ENCODE measurements around the gene DLGAP1. TPM values are rescaled to one million over a fixed set of nuclear protein-coding genes. Genes with fewer than 3 reads are reported as not detected.

The DLGAP1 gene
- total RNA-seq, 1 experiment from 2014 or later, result 23.0 TPM

DNA sequence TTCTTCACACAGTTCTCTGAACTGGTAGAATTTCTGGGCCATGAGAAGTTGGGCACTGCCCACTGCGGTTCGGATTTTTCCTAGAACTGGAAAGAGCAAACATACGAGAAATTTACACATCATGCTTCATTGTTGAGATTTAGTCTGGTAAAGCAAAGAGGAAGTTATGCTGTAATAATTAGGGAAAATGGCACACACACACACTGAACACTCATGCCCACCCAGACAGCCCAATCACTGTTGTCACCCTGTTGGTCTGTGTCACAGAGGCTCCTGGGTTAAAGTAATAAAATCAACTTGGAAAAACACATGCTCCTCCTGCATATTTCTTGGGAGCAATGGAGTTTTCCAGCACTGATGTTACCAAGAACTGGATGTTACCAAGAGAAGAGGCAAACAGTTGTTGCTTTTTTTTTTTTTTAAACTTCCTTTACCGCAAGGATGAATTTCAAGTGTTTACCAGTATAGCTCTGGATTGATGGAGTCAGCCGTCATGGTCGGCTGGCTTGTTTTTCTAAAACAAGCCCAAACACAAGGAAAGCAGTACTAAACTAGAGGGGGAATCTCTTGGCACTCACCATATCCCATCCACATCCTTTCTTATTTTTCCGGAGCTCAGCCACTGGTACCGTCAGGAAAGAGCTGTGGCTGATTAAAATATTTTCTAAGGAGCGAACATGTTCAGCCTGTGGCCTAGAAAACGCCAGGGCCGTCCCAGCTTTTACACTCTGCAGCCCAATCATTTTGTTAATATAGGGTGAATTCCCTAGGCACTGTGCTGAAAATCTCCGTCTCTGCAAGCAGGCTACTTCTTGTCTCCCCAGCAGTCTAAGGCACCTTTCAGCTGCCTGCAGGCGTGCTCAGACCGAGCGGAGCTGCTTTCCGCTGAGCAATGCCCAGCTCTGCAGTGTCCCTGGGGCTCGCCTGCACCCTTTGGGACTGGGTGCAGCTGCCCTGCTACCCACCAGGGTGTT lies 946.2 kb downstream of the DLGAP1 start:
- Mint-ChIP-seq H3K27ac (peak overlapping the region; percentile 55), H3K27me3 (ENCODE audit: low read depth) (no peaks in the 10 kb centered on the region), H3K4me3 (no peak overlapping the region), H3K36me3 (no peaks in the 10 kb centered on the region), H3K4me1 (peaks cover 39% of the 10 kb centered on the region), H3K9me3 (no peaks in the 10 kb centered on the region)
- TF ChIP-seq GRHL2 (CRISPR knock-in tag; IDR thresholded peaks at IDR 0.05; ENCODE audit: insufficient replicate concordance, severe bottlenecking) (no peak), ZBTB21 (CRISPR knock-in tag; IDR thresholded peaks at IDR 0.05; ENCODE audit: borderline replicate concordance) (no peak), ZNF423 (CRISPR knock-in tag; IDR thresholded peaks at IDR 0.05) (peak; percentile 27; the same call in 1 of the 2 replicates)
- ChIA-PET POLR2A (interaction anchor here (0.6 to 0.9 kb wide), 3 partner anchors 8 to 165 kb away, joined by 3 to 5 read pairs (median 3); no protein-coding TSS in a partner anchor), CTCF (interaction anchor here (0.6 to 1.8 kb wide), 8 partner anchors 10 to 406 kb away, joined by 3 to 6 read pairs (median 4); no protein-coding TSS in a partner anchor)
- ATAC-seq, result peak; percentile 89
- DNase-seq (ENCODE audit: low spot score), result peak; percentile 23

DNA sequence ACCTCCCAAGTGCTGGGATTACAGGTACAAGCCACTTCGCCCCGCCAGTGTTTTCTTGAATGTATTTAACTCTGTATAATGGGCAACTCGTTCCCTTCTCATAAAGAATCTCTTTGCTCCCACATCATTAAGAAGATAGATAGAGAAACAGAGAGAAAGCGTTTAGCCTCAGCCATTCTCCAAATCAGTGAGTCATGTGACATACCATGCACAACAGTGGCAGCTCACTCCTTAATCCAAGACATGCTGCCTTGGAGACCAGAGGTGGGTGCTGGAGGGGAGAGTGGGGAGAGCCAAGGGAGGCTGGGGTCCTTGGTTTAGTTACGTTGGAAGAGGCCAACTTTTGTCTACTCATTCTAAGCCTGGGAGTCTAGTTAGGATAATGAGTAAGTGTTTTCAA lies 950.5 kb downstream of the DLGAP1 start:
- Mint-ChIP-seq H3K27ac (0 out of 2 replicates have a peak overlapping the region, but pooled peaks have one; percentile 4), H3K4me1 (peaks cover 23% of the 10 kb centered on the region), H3K36me3 (no peaks in the 10 kb centered on the region), H3K4me3 (no peak overlapping the region), H3K27me3 (ENCODE audit: low read depth) (no peaks in the 10 kb centered on the region), H3K9me3 (no peaks in the 10 kb centered on the region)
- ATAC-seq (no peak), DNase-seq (ENCODE audit: low spot score) (no peak)
- TF ChIP-seq OVOL2 (CRISPR knock-in tag; IDR thresholded peaks at IDR 0.05; ENCODE audit: borderline replicate concordance), result no peak
- no peak for TF ChIP-seq FOXK1 (CRISPR knock-in tag; IDR thresholded peaks at IDR 0.05)
- TF ChIP-seq GABPB1 (CRISPR knock-in tag; IDR thresholded peaks at IDR 0.05), result no peak
- TF ChIP-seq, protein P1, sequence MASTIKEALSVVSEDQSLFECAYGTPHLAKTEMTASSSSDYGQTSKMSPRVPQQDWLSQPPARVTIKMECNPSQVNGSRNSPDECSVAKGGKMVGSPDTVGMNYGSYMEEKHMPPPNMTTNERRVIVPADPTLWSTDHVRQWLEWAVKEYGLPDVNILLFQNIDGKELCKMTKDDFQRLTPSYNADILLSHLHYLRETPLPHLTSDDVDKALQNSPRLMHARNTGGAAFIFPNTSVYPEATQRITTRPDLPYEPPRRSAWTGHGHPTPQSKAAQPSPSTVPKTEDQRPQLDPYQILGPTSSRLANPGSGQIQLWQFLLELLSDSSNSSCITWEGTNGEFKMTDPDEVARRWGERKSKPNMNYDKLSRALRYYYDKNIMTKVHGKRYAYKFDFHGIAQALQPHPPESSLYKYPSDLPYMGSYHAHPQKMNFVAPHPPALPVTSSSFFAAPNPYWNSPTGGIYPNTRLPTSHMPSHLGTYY (CRISPR knock-in tag; IDR thresholded peaks at IDR 0.05), result no peak
- TF ChIP-seq HMGXB4 (CRISPR knock-in tag; IDR thresholded peaks at IDR 0.05), result no peak
- no peak for TF ChIP-seq MYBL2 (CRISPR knock-in tag; IDR thresholded peaks at IDR 0.05)
- no peak for TF ChIP-seq E2F1 (CRISPR knock-in tag; IDR thresholded peaks at IDR 0.05)
- TF ChIP-seq ATF2 (CRISPR knock-in tag; IDR thresholded peaks at IDR 0.05; ENCODE audit: borderline replicate concordance, low read depth), result no peak
- TF ChIP-seq, protein P2, sequence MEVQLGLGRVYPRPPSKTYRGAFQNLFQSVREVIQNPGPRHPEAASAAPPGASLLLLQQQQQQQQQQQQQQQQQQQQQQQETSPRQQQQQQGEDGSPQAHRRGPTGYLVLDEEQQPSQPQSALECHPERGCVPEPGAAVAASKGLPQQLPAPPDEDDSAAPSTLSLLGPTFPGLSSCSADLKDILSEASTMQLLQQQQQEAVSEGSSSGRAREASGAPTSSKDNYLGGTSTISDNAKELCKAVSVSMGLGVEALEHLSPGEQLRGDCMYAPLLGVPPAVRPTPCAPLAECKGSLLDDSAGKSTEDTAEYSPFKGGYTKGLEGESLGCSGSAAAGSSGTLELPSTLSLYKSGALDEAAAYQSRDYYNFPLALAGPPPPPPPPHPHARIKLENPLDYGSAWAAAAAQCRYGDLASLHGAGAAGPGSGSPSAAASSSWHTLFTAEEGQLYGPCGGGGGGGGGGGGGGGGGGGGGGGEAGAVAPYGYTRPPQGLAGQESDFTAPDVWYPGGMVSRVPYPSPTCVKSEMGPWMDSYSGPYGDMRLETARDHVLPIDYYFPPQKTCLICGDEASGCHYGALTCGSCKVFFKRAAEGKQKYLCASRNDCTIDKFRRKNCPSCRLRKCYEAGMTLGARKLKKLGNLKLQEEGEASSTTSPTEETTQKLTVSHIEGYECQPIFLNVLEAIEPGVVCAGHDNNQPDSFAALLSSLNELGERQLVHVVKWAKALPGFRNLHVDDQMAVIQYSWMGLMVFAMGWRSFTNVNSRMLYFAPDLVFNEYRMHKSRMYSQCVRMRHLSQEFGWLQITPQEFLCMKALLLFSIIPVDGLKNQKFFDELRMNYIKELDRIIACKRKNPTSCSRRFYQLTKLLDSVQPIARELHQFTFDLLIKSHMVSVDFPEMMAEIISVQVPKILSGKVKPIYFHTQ (CRISPR knock-in tag; IDR thresholded peaks at IDR 0.05), result no peak
- TF ChIP-seq ZNF425 (CRISPR knock-in tag; conservative IDR thresholded peaks at IDR 0.05), result no peak
- TF ChIP-seq ETV6 (CRISPR knock-in tag; IDR thresholded peaks at IDR 0.05), result no peak
- TF ChIP-seq, protein P3, sequence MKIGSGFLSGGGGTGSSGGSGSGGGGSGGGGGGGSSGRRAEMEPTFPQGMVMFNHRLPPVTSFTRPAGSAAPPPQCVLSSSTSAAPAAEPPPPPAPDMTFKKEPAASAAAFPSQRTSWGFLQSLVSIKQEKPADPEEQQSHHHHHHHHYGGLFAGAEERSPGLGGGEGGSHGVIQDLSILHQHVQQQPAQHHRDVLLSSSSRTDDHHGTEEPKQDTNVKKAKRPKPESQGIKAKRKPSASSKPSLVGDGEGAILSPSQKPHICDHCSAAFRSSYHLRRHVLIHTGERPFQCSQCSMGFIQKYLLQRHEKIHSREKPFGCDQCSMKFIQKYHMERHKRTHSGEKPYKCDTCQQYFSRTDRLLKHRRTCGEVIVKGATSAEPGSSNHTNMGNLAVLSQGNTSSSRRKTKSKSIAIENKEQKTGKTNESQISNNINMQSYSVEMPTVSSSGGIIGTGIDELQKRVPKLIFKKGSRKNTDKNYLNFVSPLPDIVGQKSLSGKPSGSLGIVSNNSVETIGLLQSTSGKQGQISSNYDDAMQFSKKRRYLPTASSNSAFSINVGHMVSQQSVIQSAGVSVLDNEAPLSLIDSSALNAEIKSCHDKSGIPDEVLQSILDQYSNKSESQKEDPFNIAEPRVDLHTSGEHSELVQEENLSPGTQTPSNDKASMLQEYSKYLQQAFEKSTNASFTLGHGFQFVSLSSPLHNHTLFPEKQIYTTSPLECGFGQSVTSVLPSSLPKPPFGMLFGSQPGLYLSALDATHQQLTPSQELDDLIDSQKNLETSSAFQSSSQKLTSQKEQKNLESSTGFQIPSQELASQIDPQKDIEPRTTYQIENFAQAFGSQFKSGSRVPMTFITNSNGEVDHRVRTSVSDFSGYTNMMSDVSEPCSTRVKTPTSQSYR (CRISPR knock-in tag; IDR thresholded peaks at IDR 0.05), result no peak
- no peak for TF ChIP-seq NFE2L1 (CRISPR knock-in tag; IDR thresholded peaks at IDR 0.05)
- no peak for TF ChIP-seq ZNF317 (CRISPR knock-in tag; IDR thresholded peaks at IDR 0.05; ENCODE audit: borderline replicate concordance, low read depth)
- no peak for TF ChIP-seq SMAD4 (CRISPR knock-in tag; IDR thresholded peaks at IDR 0.05)
- CTCF ChIA-PET, result interaction anchor here (0.9 to 1.9 kb wide), 2 partner anchors 23 kb away, joined by 9 to 11 read pairs; no protein-coding TSS in a partner anchor
- POLR2A ChIA-PET, result interaction anchor here (0.6 to 1.1 kb wide), 2 partner anchors 81 to 275 kb away, joined by 3 to 5 read pairs; no protein-coding TSS in a partner anchor

Data from WTC11 (cell line).